Caco-2 (cell line): ENCODE results near the gene HNF1A. TPM values are rescaled to one million over a fixed set of nuclear protein-coding genes. Genes with fewer than 3 reads are reported as not detected.
"Not testable (repeated sequence)": the region's sequence is repeated elsewhere in the genome, so short reads cannot be mapped to it uniquely, and the experiment has no call there.

ENCODE experiments used
- BruUV-seq: library from RNA; stranded (reverse); fragments of 400-500 nt; replicated peaks from 2 replicates; lab custom pipeline; 2021; lab: Mats Ljungman, UMichigan
- CTCF ChIA-PET: fragments of 300-600 bp; sonication (Branson Sonifier 250); formaldehyde crosslinking; loops from one replicate; lab custom pipeline; 2022; ENCODE audit warnings: antibody characterized with exemption; lab: Charles Lee
- POLR2A ChIA-PET: fragments of 300-600 bp; sonication (Branson Sonifier 250); formaldehyde crosslinking; loops from one replicate; lab custom pipeline; 2022; ENCODE audit warnings: antibody characterized with exemption; lab: Charles Lee
- DNase-seq, 2 experiments: peaks; one replicate each; pipeline versions ENCODE4 v3.0.0 to v3.0.0-alpha.2; 2020 to 2022
- H3K27me3 ChIP-seq: replicated peaks from 2 replicates; pipeline ENCODE4 v1.6.0; 2011; ENCODE audit warnings: low read length; ENCODE audit not compliant: control insufficient read depth, insufficient read depth
- H3K36me3 ChIP-seq: 2 replicates; pipeline ENCODE4 v1.5.1; 2011; ENCODE audit warnings: low read length; ENCODE audit not compliant: control insufficient read depth, insufficient read depth
- H3K4me1 ChIP-seq: fragments of 250-450 bp; sonication (Bioruptor Pico); 2 replicates; pipeline ENCODE4 v1.5.1; 2020; ENCODE audit warnings: mild to moderate bottlenecking
- H3K4me3 ChIP-seq: 2 replicates; pipeline ENCODE4 v1.5.1; 2011; ENCODE audit warnings: low read depth, mild to moderate bottlenecking, control low read depth, low read length
- H3K9me3 ChIP-seq: fragments of 250-450 bp; sonication (Bioruptor Pico); 2 replicates; pipeline ENCODE4 v1.5.1; 2020; ENCODE audit warnings: mild to moderate bottlenecking, moderate library complexity
- H3K27ac Mint-ChIP-seq: one replicate; pipeline ENCODE4 v1.8.0; 2022; ENCODE audit warnings: mixed read lengths; ENCODE audit not compliant: unreplicated experiment
- H3K27me3 Mint-ChIP-seq: one replicate; pipeline ENCODE4 v1.8.0; 2022; ENCODE audit warnings: mixed read lengths; ENCODE audit not compliant: insufficient read depth, unreplicated experiment
- H3K36me3 Mint-ChIP-seq: one replicate; pipeline ENCODE4 v1.8.0; 2022; ENCODE audit warnings: mild to moderate bottlenecking, mixed read lengths; ENCODE audit not compliant: insufficient read depth, unreplicated experiment
- H3K4me1 Mint-ChIP-seq: one replicate; pipeline ENCODE4 v1.8.0; 2022; ENCODE audit warnings: low read depth, mixed read lengths; ENCODE audit not compliant: unreplicated experiment
- H3K4me3 Mint-ChIP-seq: one replicate; pipeline ENCODE4 v1.8.0; 2022; ENCODE audit warnings: mild to moderate bottlenecking, moderate library complexity, mixed read lengths; ENCODE audit not compliant: unreplicated experiment
- H3K9me3 Mint-ChIP-seq: one replicate; pipeline ENCODE4 v1.8.0; 2022; ENCODE audit warnings: mixed read lengths; ENCODE audit not compliant: unreplicated experiment
- CTCF ChIP-seq, 2 experiments: fragments of 200-600 bp in 1 of 2; IDR thresholded peaks; 1 replicate in 1 of 2; 2 replicates in 1 of 2; pipeline versions ENCODE4 v1.5.1 to v1.8.0; 2011 to 2022; ENCODE audit warnings: antibody characterized with exemption in 1 of 2, control low read depth in 1 of 2, inconsistent platforms in 1 of 2, low read depth in 1 of 2, low read length in 1 of 2, mild to moderate bottlenecking in 1 of 2, moderate library complexity in 1 of 2; ENCODE audit not compliant: insufficient read depth in 1 of 2, severe bottlenecking in 1 of 2, unreplicated experiment in 1 of 2
- intact Hi-C: fragments of 100-400 bp; cut with micrococcal nuclease; formaldehyde crosslinking; loops from one replicate; pipeline ENCODE4 v1.10.0; 2022; ENCODE audit not compliant: unreplicated experiment
- total RNA-seq: library from RNA; stranded (reverse); gene quantifications from 2 replicates; pipeline ENCODE4 v1.2.3, GENCODE V29; 2022

The HNF1A gene
- total RNA-seq, 1 experiment from 2014 or later, result 41.2 TPM

- peak overlapping the region; percentile 40 for H3K27ac Mint-ChIP-seq
These were observed 33.6 kb upstream of the HNF1A start for GRCh38 chr12:120944645-120945217.

GRCh38 chr12:120945516-120945915 lies 32.8 kb upstream of the HNF1A start:
- intact Hi-C loops, result loop anchor here (2.0 kb wide), 2 partner anchors 17 to 33 kb away; partner anchors contain the start of gene HNF1A
- H3K4me1 Mint-ChIP-seq, H3K9me3 Mint-ChIP-seq, H3K27me3 Mint-ChIP-seq, POLR2A ChIA-PET, H3K36me3 ChIP-seq, H3K4me1 ChIP-seq, H3K9me3 ChIP-seq, H3K27me3 ChIP-seq, H3K4me3 ChIP-seq, H3K4me3 Mint-ChIP-seq, H3K36me3 Mint-ChIP-seq, DNase-seq, H3K27ac Mint-ChIP-seq, BruUV-seq: not testable (repeated sequence)
- CTCF ChIA-PET, result interaction anchor here (0.7 kb wide), 2 partner anchors 35 to 271 kb away, joined by 3 read pairs; no protein-coding TSS in a partner anchor

More at GRCh38 chr12:120944645-120945217, 33.6 kb upstream of the HNF1A start:
- Histone ChIP-seq H3K27me3 (no peaks in the 10 kb centered on the region), H3K9me3 (no peaks in the 10 kb centered on the region), H3K4me1 (peaks cover 11% of the 10 kb centered on the region), H3K36me3 (no peaks in the 10 kb centered on the region), H3K4me3 (no peak overlapping the region)
- ChIA-PET CTCF (interaction anchor here (0.7 kb wide), 2 partner anchors 36 to 272 kb away, joined by 3 read pairs; no protein-coding TSS in a partner anchor), POLR2A (no interaction called here)
- H3K27me3 Mint-ChIP-seq, result no peaks in the 10 kb centered on the region
- intact Hi-C loops, result loop anchor here (1.0 to 2.0 kb wide), 3 partner anchors 18 to 65 kb away; partner anchors contain the start of gene HNF1A
- peak; percentile 69 to 83 for DNase-seq
- peaks cover 6% of the 10 kb centered on the region for H3K4me1 Mint-ChIP-seq
- no TSS peak for BruUV-seq
- peak overlapping the region; percentile 6 for H3K4me3 Mint-ChIP-seq
- TF ChIP-seq CTCF (IDR thresholded peaks at IDR 0.05; ENCODE audit: insufficient read depth in 1 of 2, low read depth in 1 of 2, low read length in 1 of 2, severe bottlenecking in 1 of 2, unreplicated experiment in 1 of 2), result peak; percentile 81 to 87
- peaks cover 5% of the 10 kb centered on the region for H3K36me3 Mint-ChIP-seq
- H3K9me3 Mint-ChIP-seq, result no peaks in the 10 kb centered on the region

GRCh38 chr12:120950260-120950799 lies 28.0 kb upstream of the HNF1A start:
- H3K36me3 Mint-ChIP-seq, H3K9me3 ChIP-seq, H3K4me3 Mint-ChIP-seq, H3K4me3 ChIP-seq, H3K27me3 ChIP-seq, DNase-seq, H3K27ac Mint-ChIP-seq, H3K36me3 ChIP-seq, H3K4me1 ChIP-seq, H3K4me1 Mint-ChIP-seq, CTCF ChIA-PET, BruUV-seq, H3K9me3 Mint-ChIP-seq, intact Hi-C loops, H3K27me3 Mint-ChIP-seq, POLR2A ChIA-PET: not testable (repeated sequence)

- ChIA-PET POLR2A (no interaction called here), CTCF (no interaction called here)
- Histone ChIP-seq H3K4me3 (no peak overlapping the region), H3K27me3 (no peaks in the 10 kb centered on the region), H3K9me3 (no peaks in the 10 kb centered on the region), H3K36me3 (no peaks in the 10 kb centered on the region), H3K4me1 (peaks cover 1% of the 10 kb centered on the region)
- Mint-ChIP-seq H3K27ac (no peak overlapping the region), H3K4me3 (no peak overlapping the region), H3K4me1 (no peaks in the 10 kb centered on the region), H3K9me3 (no peaks in the 10 kb centered on the region), H3K36me3 (peaks cover 6% of the 10 kb centered on the region), H3K27me3 (no peaks in the 10 kb centered on the region)
- TF ChIP-seq CTCF (IDR thresholded peaks at IDR 0.05; ENCODE audit: insufficient read depth in 1 of 2, low read depth in 1 of 2, low read length in 1 of 2, severe bottlenecking in 1 of 2, unreplicated experiment in 1 of 2), result no peak
- no peak for DNase-seq
- intact Hi-C loops, result no loop called here
- no TSS peak for BruUV-seq
These were observed 27.5 kb upstream of the HNF1A start for GRCh38 chr12:120950807-120951206.
